ENCODE data around the gene PHTF2. TPM values are rescaled to one million over a fixed set of nuclear protein-coding genes. Genes with fewer than 3 reads are reported as not detected.
"Not testable (repeated sequence)": the region's sequence is repeated elsewhere in the genome, so short reads cannot be mapped to it uniquely, and the experiment has no call there.

PHTF2 gene
- total RNA-seq, 1 donor from 2014 or later = 4.2 TPM

DNA sequence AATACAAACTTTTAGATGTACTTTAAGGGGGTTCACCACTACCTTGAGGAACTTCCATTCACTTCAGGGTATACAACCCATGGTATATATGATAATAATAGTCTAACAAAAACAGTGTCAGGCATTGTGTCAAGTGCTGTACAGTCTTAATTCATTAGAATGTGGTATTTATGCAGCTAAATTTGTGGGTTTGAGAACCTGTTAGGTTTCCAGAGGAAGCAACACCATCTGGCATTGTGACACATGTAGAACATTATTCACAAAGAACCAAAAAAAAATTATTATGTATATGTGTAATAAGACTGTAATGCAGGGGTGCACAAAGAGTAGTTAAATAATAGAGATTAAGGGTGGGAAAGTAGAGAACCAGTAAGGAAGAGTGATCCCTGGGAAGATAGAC, 26.7 kb upstream of the PHTF2 start:
- no peak for DNase-seq (ENCODE audit: low read depth)
- FAIRE-seq = no peak
- TF ChIP-seq, protein P1, sequence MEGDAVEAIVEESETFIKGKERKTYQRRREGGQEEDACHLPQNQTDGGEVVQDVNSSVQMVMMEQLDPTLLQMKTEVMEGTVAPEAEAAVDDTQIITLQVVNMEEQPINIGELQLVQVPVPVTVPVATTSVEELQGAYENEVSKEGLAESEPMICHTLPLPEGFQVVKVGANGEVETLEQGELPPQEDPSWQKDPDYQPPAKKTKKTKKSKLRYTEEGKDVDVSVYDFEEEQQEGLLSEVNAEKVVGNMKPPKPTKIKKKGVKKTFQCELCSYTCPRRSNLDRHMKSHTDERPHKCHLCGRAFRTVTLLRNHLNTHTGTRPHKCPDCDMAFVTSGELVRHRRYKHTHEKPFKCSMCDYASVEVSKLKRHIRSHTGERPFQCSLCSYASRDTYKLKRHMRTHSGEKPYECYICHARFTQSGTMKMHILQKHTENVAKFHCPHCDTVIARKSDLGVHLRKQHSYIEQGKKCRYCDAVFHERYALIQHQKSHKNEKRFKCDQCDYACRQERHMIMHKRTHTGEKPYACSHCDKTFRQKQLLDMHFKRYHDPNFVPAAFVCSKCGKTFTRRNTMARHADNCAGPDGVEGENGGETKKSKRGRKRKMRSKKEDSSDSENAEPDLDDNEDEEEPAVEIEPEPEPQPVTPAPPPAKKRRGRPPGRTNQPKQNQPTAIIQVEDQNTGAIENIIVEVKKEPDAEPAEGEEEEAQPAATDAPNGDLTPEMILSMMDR (IDR thresholded peaks at IDR 0.05; ENCODE audit: insufficient read depth, low read length, severe bottlenecking) = no peak
- Histone ChIP-seq H3K4me3 (ENCODE audit: low read depth, low read length) (no peak overlapping the region), H3K36me3 (ENCODE audit: control insufficient read depth, insufficient read depth, low read length) (no peaks in the 10 kb centered on the region), H3K27me3 (ENCODE audit: control insufficient read depth, insufficient read depth, low read length) (no peaks in the 10 kb centered on the region)

DNA sequence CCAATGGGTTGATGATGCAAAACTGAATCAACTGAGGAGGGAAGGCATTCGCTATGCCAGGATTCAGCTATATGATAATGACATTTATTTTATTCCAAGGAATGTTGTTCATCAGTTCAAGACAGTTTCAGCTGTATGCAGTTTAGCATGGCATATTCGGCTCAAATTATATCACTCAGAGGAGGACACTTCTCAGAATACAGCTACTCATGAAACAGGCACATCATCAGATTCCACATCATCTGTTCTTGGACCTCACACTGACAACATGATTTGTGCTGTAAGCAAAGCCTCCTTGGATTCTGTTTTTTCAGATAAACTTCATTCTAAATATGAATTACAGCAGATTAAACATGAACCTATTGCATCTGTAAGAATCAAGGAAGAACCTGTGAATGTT, 20.0 kb upstream of the PHTF2 start:
- Histone ChIP-seq H3K27me3 (ENCODE audit: control insufficient read depth, insufficient read depth, low read length) (no peaks in the 10 kb centered on the region), H3K4me3 (ENCODE audit: low read depth, low read length) (no peak overlapping the region), H3K36me3 (ENCODE audit: control insufficient read depth, insufficient read depth, low read length) (no peaks in the 10 kb centered on the region)
- DNase-seq (ENCODE audit: low read depth) (no peak), FAIRE-seq (no peak)
- TF ChIP-seq, protein P1 (IDR thresholded peaks at IDR 0.05; ENCODE audit: insufficient read depth, low read length, severe bottlenecking) = no peak

DNA sequence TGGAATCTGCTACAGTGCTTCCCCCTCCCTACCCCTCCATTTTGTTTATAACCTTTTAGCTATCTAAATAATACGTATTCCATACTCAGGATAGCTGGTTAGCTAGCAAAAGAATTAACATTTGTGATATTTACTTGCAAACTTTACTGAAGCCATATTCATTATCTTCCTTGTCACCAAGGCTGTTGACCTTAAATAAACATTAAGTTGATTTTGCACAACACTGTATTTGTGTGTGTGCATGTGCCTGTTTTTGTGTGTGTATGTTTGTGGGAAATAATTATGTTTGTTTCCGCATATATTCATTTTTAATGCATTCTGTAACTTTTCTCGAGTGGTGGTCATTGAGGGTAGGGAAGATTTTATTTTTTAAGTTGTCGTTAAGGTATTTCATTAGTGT, 16.2 kb upstream of the PHTF2 start:
- Histone ChIP-seq H3K4me3 (ENCODE audit: low read depth, low read length) (no peak overlapping the region), H3K36me3 (ENCODE audit: control insufficient read depth, insufficient read depth, low read length) (no peaks in the 10 kb centered on the region), H3K27me3 (ENCODE audit: control insufficient read depth, insufficient read depth, low read length) (no peaks in the 10 kb centered on the region)
- FAIRE-seq (no peak), DNase-seq (ENCODE audit: low read depth) (no peak)
- TF ChIP-seq, protein P1 (IDR thresholded peaks at IDR 0.05; ENCODE audit: insufficient read depth, low read length, severe bottlenecking) = no peak

GRCh38 chr7:77783111-77783510, 15.5 kb upstream of the PHTF2 start:
- Histone ChIP-seq H3K27me3 (ENCODE audit: control insufficient read depth, insufficient read depth, low read length) (no peaks in the 10 kb centered on the region), H3K36me3 (ENCODE audit: control insufficient read depth, insufficient read depth, low read length) (no peaks in the 10 kb centered on the region), H3K4me3 (ENCODE audit: low read depth, low read length) (no peak overlapping the region)
- FAIRE-seq (no peak), DNase-seq (ENCODE audit: low read depth) (no peak)
- TF ChIP-seq, protein P1 (IDR thresholded peaks at IDR 0.05; ENCODE audit: insufficient read depth, low read length, severe bottlenecking) = no peak

GRCh38 chr7:77783545-77783944, 15.0 kb upstream of the PHTF2 start:
- TF ChIP-seq, protein P1 (IDR thresholded peaks at IDR 0.05; ENCODE audit: insufficient read depth, low read length, severe bottlenecking) = no peak
- H3K27me3 ChIP-seq (ENCODE audit: control insufficient read depth, insufficient read depth, low read length) = no peaks in the 10 kb centered on the region
- H3K36me3 ChIP-seq (ENCODE audit: control insufficient read depth, insufficient read depth, low read length) = no peaks in the 10 kb centered on the region
- DNase-seq (ENCODE audit: low read depth) (no peak), FAIRE-seq (no peak)
- H3K4me3 ChIP-seq (ENCODE audit: low read depth, low read length) = no peak overlapping the region

DNA sequence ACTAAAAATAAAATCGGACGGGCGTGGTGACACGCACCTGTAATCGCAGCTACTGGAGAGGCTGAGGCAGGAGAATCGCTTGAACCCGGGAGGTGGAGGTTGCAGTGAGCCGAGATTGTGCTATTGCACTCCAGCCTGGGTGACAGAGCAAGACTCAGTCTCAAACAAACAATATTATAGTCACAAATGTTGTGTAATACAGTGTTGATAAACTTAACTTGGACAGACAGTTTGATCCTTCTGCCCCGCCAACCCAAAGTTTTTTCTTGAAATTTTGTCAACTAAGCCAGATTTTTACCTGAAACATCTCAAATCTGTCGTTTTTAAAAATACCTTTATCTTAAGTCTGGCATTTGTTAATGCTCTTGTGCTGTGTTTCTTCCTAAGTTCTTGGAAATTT, 14.1 kb upstream of the PHTF2 start:
- H3K36me3 ChIP-seq (ENCODE audit: control insufficient read depth, insufficient read depth, low read length) = not testable (repeated sequence)

More for the DNA sequence above, 14.1 kb upstream of the PHTF2 start:
- FAIRE-seq; DNase-seq (ENCODE audit: low read depth); H3K4me3 ChIP-seq (ENCODE audit: low read depth, low read length); H3K27me3 ChIP-seq (ENCODE audit: control insufficient read depth, insufficient read depth, low read length): not testable (repeated sequence)

Data from bronchial epithelial cell (primary cell).